Nephron progenitor cell (in vitro differentiated cells): ENCODE measurements around the gene ZNF609.

Experiments used
- DNase-seq: peaks from one replicate; pipeline ENCODE4 v3.0.0; 2021
- H3K27ac Mint-ChIP-seq: 2 replicates; pipeline ENCODE4 v1.8.0; 2021; ENCODE audit warnings: mild to moderate bottlenecking, moderate library complexity, mixed read lengths
- H3K27me3 Mint-ChIP-seq: 2 replicates; pipeline ENCODE4 v1.8.0; 2021; ENCODE audit warnings: mild to moderate bottlenecking, low read depth, mixed read lengths; ENCODE audit not compliant: poor library complexity
- H3K36me3 Mint-ChIP-seq: 2 replicates; pipeline ENCODE4 v1.8.0; 2021; ENCODE audit warnings: low read depth, mixed read lengths
- H3K4me1 Mint-ChIP-seq: 2 replicates; pipeline ENCODE4 v1.8.0; 2021; ENCODE audit warnings: mixed read lengths
- H3K4me3 Mint-ChIP-seq: 2 replicates; pipeline ENCODE4 v1.8.0; 2021; ENCODE audit warnings: mild to moderate bottlenecking, moderate library complexity, mixed read lengths
- H3K9me3 Mint-ChIP-seq: 2 replicates; pipeline ENCODE4 v1.8.0; 2021; ENCODE audit warnings: mild to moderate bottlenecking, moderate library complexity, mixed read lengths
- CTCF ChIP-seq: fragments of 200-600 bp; sonication (generic); IDR thresholded peaks from 2 replicates; pipeline ENCODE4 v1.5.0; 2021; ENCODE audit warnings: antibody characterized with exemption

Gene ZNF609

GRCh38 chr15:64460206-64460723, at the start of gene ZNF609:
Gene ZNF609 (plus strand): TSS chr15:64460578. CDS start chr15:64499420, 38,842 bp downstream.
- no peak for TF ChIP-seq CTCF
- no peaks in the 10 kb centered on the region for H3K9me3 Mint-ChIP-seq
- H3K27ac Mint-ChIP-seq: peak within 1 kb of the TSS; percentile 97
- H3K4me1 Mint-ChIP-seq: peaks cover 91% of the 10 kb centered on the region
- peak within 1 kb of the TSS; percentile 92 for H3K4me3 Mint-ChIP-seq
- H3K27me3 Mint-ChIP-seq: peaks cover 3% of the 10 kb centered on the region
- peak; percentile 99 for DNase-seq
- peaks cover 8% of the 10 kb centered on the region for H3K36me3 Mint-ChIP-seq

GRCh38 chr15:64412216-64412615, 48.2 kb upstream of the ZNF609 start:
- no peak for TF ChIP-seq CTCF
- H3K4me1 Mint-ChIP-seq: no peaks in the 10 kb centered on the region
- H3K27ac Mint-ChIP-seq: no peak overlapping the region

GRCh38 chr15:64422697-64423096, 37.7 kb upstream of the ZNF609 start:
- DNase-seq: no peak
- H3K4me3 Mint-ChIP-seq: no peak overlapping the region
- no peaks in the 10 kb centered on the region for H3K4me1 Mint-ChIP-seq
- no peak for TF ChIP-seq CTCF
- no peaks in the 10 kb centered on the region for H3K27me3 Mint-ChIP-seq
- H3K9me3 Mint-ChIP-seq: no peaks in the 10 kb centered on the region
- peaks cover 48% of the 10 kb centered on the region for H3K36me3 Mint-ChIP-seq
- H3K27ac Mint-ChIP-seq: no peak overlapping the region

More at GRCh38 chr15:64412216-64412615, 48.2 kb upstream of the ZNF609 start:
- Mint-ChIP-seq H3K36me3 (peaks cover 82% of the 10 kb centered on the region), H3K4me3 (no peak overlapping the region), H3K9me3 (peaks cover 4% of the 10 kb centered on the region), H3K27me3 (no peaks in the 10 kb centered on the region)
- no peak for DNase-seq

GRCh38 chr15:64423970-64424369, 36.4 kb upstream of the ZNF609 start:
- Mint-ChIP-seq H3K9me3 (no peaks in the 10 kb centered on the region), H3K4me3 (no peak overlapping the region), H3K27ac (peak overlapping the region; percentile 36), H3K4me1 (no peaks in the 10 kb centered on the region), H3K36me3 (peaks cover 40% of the 10 kb centered on the region), H3K27me3 (no peaks in the 10 kb centered on the region)
- DNase-seq: no peak
- no peak for TF ChIP-seq CTCF

- H3K4me3 Mint-ChIP-seq: no peak overlapping the region
- peak overlapping the region; percentile 68 for H3K27ac Mint-ChIP-seq
- no peak for DNase-seq
- peaks cover 36% of the 10 kb centered on the region for H3K36me3 Mint-ChIP-seq
- no peak for TF ChIP-seq CTCF
- no peaks in the 10 kb centered on the region for H3K27me3 Mint-ChIP-seq
- peaks cover 7% of the 10 kb centered on the region for H3K4me1 Mint-ChIP-seq
- H3K9me3 Mint-ChIP-seq: no peaks in the 10 kb centered on the region
These were observed 35.2 kb upstream of the ZNF609 start for GRCh38 chr15:64425221-64425620.

- Mint-ChIP-seq H3K27ac (peak overlapping the region; percentile 51), H3K4me3 (no peak overlapping the region), H3K27me3 (no peaks in the 10 kb centered on the region), H3K36me3 (peaks cover 29% of the 10 kb centered on the region), H3K4me1 (peaks cover 7% of the 10 kb centered on the region), H3K9me3 (no peaks in the 10 kb centered on the region)
- DNase-seq: no peak
- no peak for TF ChIP-seq CTCF
These were observed 33.4 kb upstream of the ZNF609 start for GRCh38 chr15:64426845-64427465.
